Testis (tissue), 3 donors: ENCODE results near the gene MSL1. TPM values are rescaled to one million over a fixed set of nuclear protein-coding genes. Genes with fewer than 3 reads are reported as not detected.

Source experiments
- DNase-seq: peaks from one replicate; pipeline ENCODE4 v3.0.0-alpha.2; 2019
- H3K27ac ChIP-seq, 2 donors: fragments of 200-600 bp; sonication (generic); one replicate each; pipeline ENCODE4 v1.5.1; 2019
- H3K27me3 ChIP-seq: fragments of 200-600 bp; sonication (generic); one replicate; pipeline ENCODE4 v1.5.1; 2019
- H3K36me3 ChIP-seq: fragments of 200-600 bp; sonication (generic); one replicate; pipeline ENCODE4 v1.5.1; 2017; ENCODE audit warnings: low read depth; ENCODE audit errors: missing control alignments
- H3K4me1 ChIP-seq: fragments of 200-600 bp; sonication (generic); one replicate; pipeline ENCODE4 v1.5.1; 2019
- H3K4me3 ChIP-seq, 2 donors: fragments of 200-600 bp; sonication (generic); one replicate each; pipeline ENCODE4 v1.5.1; 2017 to 2019
- H3K9me3 ChIP-seq: fragments of 200-600 bp; sonication (generic); one replicate; pipeline ENCODE4 v1.5.1; 2017
- CTCF ChIP-seq, 3 experiments: fragments of 450-650 bp in 2 of 3; fragments of 200-600 bp in 1 of 3; sonication (generic) in 1 of 3; IDR thresholded peaks; one replicate each; pipeline ENCODE4 v1.5.1; 2016 to 2019; ENCODE audit warnings: antibody characterized with exemption in 3 of 3, mild to moderate bottlenecking in 2 of 3, moderate library complexity in 1 of 3
- POLR2A ChIP-seq: fragments of 450-650 bp; IDR thresholded peaks from one replicate; pipeline ENCODE4 v1.6.1; 2017; ENCODE audit warnings: antibody characterized with exemption, mild to moderate bottlenecking, moderate library complexity
- WGBS, 2 donors: methylation state at CpG; one replicate each; pipeline ENCODE4 v1.1.5; 2018; 5-methylcytosine and 5-hydroxymethylcytosine counted together
- intact Hi-C: fragments of 100-400 bp; cut with DNase I; formaldehyde crosslinking; loops from one replicate; pipeline ENCODE4 v1.15.1; 2023; ENCODE audit warnings: low total_unique reads
- polyA plus RNA-seq: library from polyadenylated mRNA; stranded (reverse); fragments of 350-450 nt; fragmentation: Illumina TruSeq; extraction: RNeasy Lipid Tissue Mini Kit (QIAGEN cat#74804); gene quantifications from one replicate; pipeline ENCODE4 v1.2.3, GENCODE V29; 2014; ENCODE audit warnings: low read depth, low replicate concordance; ENCODE audit not compliant: insufficient read depth
- total RNA-seq, 2 donors: library from RNA; depleted of rRNA; stranded (reverse); fragments of >200 nt; gene quantifications; one replicate each; pipeline ENCODE4 v1.2.3, GENCODE V29; 2016

The MSL1 gene
- total and polyA plus RNA-seq, 3 donors from 2014 or later = 129 to 161 (median 157) TPM

GRCh38 chr17:40145476-40145875 lies 23.7 kb downstream of the MSL1 start:
- Histone ChIP-seq H3K4me3 (no peak overlapping the region), H3K36me3 (no peaks in the 10 kb centered on the region), H3K27ac (no peak overlapping the region), H3K9me3 (no peaks in the 10 kb centered on the region), H3K4me1 (peaks cover 7% of the 10 kb centered on the region), H3K27me3 (no peaks in the 10 kb centered on the region)
- TF ChIP-seq CTCF (IDR thresholded peaks at IDR 0.05) = no peak
- no peak for TF ChIP-seq POLR2A
- no peak for DNase-seq
- intact Hi-C loops = no loop called here
- WGBS, 2 donors = 93 to 99% methylated on average over 3 of the region's 3 CpGs

GRCh38 chr17:40148527-40148926 lies 26.8 kb downstream of the MSL1 start:
- Histone ChIP-seq H3K9me3 (no peaks in the 10 kb centered on the region), H3K27ac (no peak overlapping the region), H3K4me3 (no peak overlapping the region), H3K4me1 (no peaks in the 10 kb centered on the region), H3K27me3 (no peaks in the 10 kb centered on the region), H3K36me3 (no peaks in the 10 kb centered on the region)
- WGBS, 2 donors = 88 to 90% methylated on average over 3 of the region's 3 CpGs
- TF ChIP-seq POLR2A (no peak), CTCF (IDR thresholded peaks at IDR 0.05) (no peak)
- no peak for DNase-seq
- intact Hi-C loops = no loop called here

GRCh38 chr17:40150276-40150675 lies 28.5 kb downstream of the MSL1 start:
- intact Hi-C loops = no loop called here
- no peak overlapping the region for H3K27ac ChIP-seq
- WGBS, 2 donors = 51 to 54% methylated on average over 4 of the region's 4 CpGs
- TF ChIP-seq CTCF (IDR thresholded peaks at IDR 0.05) = no peak
- TF ChIP-seq POLR2A = no peak
- H3K36me3 ChIP-seq = no peaks in the 10 kb centered on the region
- DNase-seq = no peak
- no peaks in the 10 kb centered on the region for H3K9me3 ChIP-seq
- H3K4me1 ChIP-seq = no peaks in the 10 kb centered on the region
- H3K4me3 ChIP-seq = no peak overlapping the region
- H3K27me3 ChIP-seq = no peaks in the 10 kb centered on the region

GRCh38 chr17:40151414-40151963 lies 29.7 kb downstream of the MSL1 start:
- Histone ChIP-seq H3K27ac (no peak overlapping the region), H3K9me3 (no peaks in the 10 kb centered on the region), H3K4me3 (no peak overlapping the region), H3K27me3 (no peaks in the 10 kb centered on the region), H3K36me3 (no peaks in the 10 kb centered on the region), H3K4me1 (no peaks in the 10 kb centered on the region)
- DNase-seq = no peak
- 44 to 53% methylated on average over 7 of the region's 7 CpGs for WGBS, 2 donors
- intact Hi-C loops = no loop called here
- TF ChIP-seq POLR2A (no peak), CTCF (IDR thresholded peaks at IDR 0.05) (no peak)

GRCh38 chr17:40153603-40154236 lies 31.9 kb downstream of the MSL1 start:
- WGBS, 2 donors = 87 to 93% methylated on average over 7 to 14 of the region's 14 CpGs
- no peak overlapping the region for H3K4me3 ChIP-seq
- no peak for DNase-seq
- no peaks in the 10 kb centered on the region for H3K27me3 ChIP-seq
- peaks cover 7% of the 10 kb centered on the region for H3K4me1 ChIP-seq
- TF ChIP-seq CTCF (IDR thresholded peaks at IDR 0.05) (no peak), POLR2A (no peak)
- H3K27ac ChIP-seq = no peak overlapping the region
- no peaks in the 10 kb centered on the region for H3K36me3 ChIP-seq
- H3K9me3 ChIP-seq = no peaks in the 10 kb centered on the region
- intact Hi-C loops = no loop called here
